Prostate gland (tissue), 2 donors: ENCODE data around the gene TSKS.

ENCODE experiments used
- POLR2A ChIP-seq: fragments of 450-650 bp; IDR thresholded peaks from one replicate; pipeline ENCODE4 v1.6.1; 2016; ENCODE audit warnings: antibody characterized with exemption, mild to moderate bottlenecking
- TF ChIP-seq, protein P1 (sequence below), 4 experiments: fragments of 200-600 bp in 2 of 4; fragments of 450-650 bp in 2 of 4; sonication (generic) in 2 of 4; IDR thresholded peaks; 1 replicate in 3 of 4; 2 replicates in 1 of 4; pipeline ENCODE4 v1.5.1; 2016 to 2019; ENCODE audit warnings: antibody characterized with exemption in 4 of 4, mild to moderate bottlenecking in 2 of 4, moderate library complexity in 2 of 4

DNA sequence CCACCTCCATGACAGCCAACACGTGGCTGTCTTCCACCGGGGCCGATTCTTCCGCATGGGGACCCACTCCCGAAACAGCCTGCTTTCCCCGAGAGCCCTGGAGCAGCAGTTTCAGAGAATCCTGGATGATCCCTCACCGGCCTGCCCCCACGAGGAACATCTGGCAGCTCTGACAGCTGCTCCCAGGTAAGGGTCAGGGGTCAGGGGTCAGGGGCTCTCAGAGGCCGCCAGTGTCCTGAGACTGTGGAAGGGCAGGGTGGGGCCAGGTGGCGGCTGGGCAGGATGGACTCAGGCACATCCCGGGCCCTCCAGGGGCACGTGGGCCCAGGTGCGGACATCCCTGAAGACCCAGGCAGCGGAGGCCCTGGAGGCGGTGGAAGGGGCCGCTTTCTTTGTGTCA, 57.2 kb downstream of the TSKS start:
- TF ChIP-seq, protein P1, sequence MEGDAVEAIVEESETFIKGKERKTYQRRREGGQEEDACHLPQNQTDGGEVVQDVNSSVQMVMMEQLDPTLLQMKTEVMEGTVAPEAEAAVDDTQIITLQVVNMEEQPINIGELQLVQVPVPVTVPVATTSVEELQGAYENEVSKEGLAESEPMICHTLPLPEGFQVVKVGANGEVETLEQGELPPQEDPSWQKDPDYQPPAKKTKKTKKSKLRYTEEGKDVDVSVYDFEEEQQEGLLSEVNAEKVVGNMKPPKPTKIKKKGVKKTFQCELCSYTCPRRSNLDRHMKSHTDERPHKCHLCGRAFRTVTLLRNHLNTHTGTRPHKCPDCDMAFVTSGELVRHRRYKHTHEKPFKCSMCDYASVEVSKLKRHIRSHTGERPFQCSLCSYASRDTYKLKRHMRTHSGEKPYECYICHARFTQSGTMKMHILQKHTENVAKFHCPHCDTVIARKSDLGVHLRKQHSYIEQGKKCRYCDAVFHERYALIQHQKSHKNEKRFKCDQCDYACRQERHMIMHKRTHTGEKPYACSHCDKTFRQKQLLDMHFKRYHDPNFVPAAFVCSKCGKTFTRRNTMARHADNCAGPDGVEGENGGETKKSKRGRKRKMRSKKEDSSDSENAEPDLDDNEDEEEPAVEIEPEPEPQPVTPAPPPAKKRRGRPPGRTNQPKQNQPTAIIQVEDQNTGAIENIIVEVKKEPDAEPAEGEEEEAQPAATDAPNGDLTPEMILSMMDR (IDR thresholded peaks at IDR 0.05) = no peak
- no peak for TF ChIP-seq POLR2A
